C4-2B (cell line): Measurements from ENCODE around the gene NCKAP5.

Source experiments
- ZFX ChIP-seq: fragments of 450-650 bp; IDR thresholded peaks from 2 replicates; pipeline ENCODE4 v1.6.1; 2017
- TF ChIP-seq, protein P1 (sequence below): fragments of 450-650 bp; conservative IDR thresholded peaks from 2 replicates; pipeline ENCODE4 v1.5.1; 2017; ENCODE audit warnings: mild to moderate bottlenecking

DNA sequence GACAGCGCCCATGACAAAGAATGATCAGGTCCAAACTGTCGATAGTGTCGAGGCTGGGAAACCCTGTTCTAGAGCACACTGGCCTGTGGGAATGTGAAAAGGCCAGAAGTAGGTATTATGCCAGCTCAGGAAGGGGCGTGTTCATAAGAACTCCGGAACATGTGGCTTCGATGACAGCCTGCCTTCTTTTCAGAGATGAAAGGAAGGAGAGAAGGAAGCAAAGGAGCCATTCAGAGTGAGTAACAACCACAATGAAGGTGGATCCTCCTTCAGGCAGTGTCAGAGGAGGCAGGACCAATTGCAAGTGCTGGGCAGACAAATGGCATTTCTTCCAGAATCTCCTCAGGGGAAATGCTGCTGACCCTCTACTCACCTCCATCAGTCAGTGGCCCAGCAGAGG lies 58.5 kb downstream of the NCKAP5 start:
- TF ChIP-seq, protein P1, sequence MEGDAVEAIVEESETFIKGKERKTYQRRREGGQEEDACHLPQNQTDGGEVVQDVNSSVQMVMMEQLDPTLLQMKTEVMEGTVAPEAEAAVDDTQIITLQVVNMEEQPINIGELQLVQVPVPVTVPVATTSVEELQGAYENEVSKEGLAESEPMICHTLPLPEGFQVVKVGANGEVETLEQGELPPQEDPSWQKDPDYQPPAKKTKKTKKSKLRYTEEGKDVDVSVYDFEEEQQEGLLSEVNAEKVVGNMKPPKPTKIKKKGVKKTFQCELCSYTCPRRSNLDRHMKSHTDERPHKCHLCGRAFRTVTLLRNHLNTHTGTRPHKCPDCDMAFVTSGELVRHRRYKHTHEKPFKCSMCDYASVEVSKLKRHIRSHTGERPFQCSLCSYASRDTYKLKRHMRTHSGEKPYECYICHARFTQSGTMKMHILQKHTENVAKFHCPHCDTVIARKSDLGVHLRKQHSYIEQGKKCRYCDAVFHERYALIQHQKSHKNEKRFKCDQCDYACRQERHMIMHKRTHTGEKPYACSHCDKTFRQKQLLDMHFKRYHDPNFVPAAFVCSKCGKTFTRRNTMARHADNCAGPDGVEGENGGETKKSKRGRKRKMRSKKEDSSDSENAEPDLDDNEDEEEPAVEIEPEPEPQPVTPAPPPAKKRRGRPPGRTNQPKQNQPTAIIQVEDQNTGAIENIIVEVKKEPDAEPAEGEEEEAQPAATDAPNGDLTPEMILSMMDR: no peak
- TF ChIP-seq ZFX: no peak
